SW480 (cell line): ENCODE measurements around the gene SPTBN4.
"Not testable (repeated sequence)": the region's sequence is repeated elsewhere in the genome, so short reads cannot be mapped to it uniquely, and the experiment has no call there.

Source experiments
- DNase-seq: peaks from one replicate; pipeline ENCODE4 v3.0.0-alpha.2; 2016; ENCODE audit warnings: low spot score

Gene SPTBN4

DNA sequence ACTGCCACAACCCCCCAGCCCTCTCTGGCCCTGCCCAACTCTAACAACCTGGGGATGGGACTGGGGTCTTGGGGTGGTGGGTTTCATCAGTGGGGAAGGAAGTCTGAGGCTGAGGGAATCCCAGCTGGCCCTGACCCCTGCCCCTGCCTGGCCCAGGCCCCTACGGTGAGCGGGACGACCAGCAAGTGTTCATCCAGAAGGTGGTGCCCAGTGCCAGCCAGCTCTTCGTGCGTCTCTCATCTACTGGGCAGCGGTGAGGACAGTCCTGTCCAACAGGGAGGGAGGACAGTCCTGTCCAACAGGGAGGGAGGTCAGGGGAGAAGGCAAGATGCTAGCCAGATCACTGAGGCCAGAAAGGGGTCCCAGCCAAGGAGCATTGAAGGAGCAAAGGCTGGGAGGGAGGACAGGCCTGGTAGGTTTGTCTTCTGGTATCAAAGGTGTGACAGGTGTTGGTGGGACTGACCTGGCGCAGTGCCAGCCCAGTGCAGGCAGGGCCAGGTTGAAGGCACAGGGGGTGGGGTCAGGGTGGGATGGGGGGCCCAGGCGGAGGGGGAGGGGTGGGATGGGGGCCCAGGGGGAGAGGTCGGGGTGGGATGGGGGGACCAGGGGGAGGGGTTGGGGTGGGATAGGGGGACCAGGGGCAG lies 122.2 kb downstream of the SPTBN4 start:
- DNase-seq = no peak

DNA sequence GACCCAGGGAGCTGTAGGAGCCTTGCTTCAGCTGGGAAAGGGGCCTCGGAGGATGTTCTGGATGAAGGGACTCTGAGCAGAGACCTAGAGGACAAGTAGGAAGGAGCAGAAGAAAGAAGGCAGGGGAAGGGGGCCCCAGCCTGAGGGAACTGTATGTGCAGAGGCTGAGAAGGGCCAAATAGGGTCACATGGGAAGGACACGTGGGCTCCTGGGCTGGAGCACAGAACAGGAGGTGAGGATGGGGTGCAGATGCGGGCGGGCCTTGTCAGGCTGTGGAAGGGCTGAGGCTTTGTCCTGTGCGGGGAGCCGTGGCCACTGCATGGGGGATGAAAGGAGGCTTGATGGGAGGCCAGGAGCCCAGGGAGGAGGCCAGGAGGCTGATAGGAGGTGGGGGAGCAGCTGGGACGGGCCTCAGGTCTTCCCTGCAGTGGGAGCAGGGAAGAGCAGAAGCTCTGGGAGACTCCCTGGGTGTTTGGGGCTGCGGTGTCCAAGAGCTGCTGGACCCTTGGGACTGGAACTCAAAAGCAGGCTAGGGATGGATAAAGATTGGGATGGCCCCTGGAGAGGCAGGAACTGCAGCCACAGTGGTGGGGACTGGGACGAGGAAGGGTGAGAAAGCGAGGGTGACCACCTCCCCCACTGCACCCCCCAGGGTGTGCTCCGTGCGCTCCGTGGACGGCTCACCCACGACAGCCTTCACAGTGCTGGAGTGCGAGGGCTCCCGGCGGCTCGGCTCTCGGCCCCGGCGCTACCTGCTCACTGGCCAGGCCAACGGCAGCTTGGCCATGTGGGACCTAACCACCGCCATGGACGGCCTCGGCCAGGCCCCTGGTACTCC lies 123.0 kb downstream of the SPTBN4 start:
- no peak for DNase-seq

- no peak for DNase-seq
Measured at GRCh38 chr19:40590464-40591265, 123.9 kb downstream of the SPTBN4 start.

DNA sequence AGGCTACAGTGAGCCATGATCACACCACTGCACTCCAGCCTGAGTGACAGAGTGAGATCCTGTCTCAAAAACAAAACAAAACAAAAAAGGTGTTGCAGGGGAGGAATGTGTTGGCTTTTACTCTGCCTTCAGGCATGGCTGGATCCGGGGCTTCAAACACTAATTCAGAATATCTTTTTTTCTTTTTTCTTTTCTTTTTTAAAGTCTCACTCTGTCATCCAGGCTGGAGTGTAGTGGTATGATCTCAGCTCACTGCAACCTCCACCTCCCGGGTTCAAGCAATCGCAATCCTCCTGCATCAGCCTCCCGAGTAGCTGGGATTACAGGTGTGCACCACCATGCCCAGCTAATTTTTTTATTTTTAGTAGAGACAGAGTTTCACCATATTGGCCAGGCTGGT lies 124.9 kb downstream of the SPTBN4 start:
- DNase-seq = not testable (repeated sequence)

- DNase-seq = peak; percentile 75
Measured at GRCh38 chr19:40592170-40592569, 125.4 kb downstream of the SPTBN4 start.

DNA sequence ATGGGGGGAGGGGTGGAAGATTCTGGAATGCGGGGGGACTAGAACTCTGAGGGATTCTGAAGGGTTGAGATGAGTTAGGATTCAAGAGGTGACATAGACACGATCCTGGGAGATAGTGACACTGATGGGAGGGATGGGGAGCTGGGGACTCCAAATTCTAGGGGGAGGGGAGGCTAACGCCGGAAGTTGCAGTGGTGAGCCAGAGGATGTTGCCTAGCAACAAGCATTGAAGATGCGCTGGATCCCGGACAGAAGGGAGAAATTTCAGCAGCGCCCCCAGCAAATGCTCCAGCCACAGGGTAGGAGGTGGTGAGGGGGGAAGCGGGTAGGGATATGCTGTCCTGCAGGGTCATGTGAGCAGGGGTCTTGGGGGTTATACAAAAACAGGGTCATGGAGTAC lies 127.5 kb downstream of the SPTBN4 start:
- DNase-seq = no peak

GRCh38 chr19:40594657-40595091 lies 127.9 kb downstream of the SPTBN4 start:
- peak; percentile 73 for DNase-seq

DNA sequence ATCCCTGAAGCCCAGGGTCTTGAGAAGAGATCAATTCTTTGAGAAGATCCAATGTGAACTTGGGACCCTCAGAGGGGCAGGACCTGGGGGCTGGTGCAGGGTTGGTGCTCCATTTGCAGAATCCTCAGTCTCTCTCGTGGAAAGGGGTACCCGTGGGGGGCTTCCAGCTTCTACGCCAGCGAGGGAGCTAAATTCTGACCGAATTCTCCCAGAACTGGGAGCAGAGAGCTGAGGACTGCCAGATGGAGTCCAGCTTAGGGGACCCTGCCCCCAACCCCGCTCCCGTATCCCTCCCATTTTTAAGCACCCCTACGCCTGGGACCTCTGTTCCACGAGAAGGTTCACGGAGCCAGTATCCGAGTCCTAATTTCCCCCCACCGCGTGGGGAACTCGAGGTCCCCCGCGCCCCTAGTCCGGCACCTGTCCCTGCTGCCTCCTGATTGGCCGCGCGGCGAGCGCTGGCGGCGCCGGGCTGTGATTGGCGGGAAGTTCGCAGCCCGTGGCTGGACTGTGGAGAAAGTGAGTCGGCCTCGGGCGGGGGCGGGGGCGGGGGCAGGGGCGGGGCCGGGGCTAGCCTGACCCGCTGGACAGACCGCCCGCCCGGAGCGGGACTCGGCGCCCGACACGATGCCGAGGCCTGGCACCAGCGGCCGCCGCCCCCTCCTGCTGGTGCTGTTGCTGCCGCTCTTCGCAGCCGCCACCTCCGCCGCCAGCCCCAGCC lies 130.0 kb downstream of the SPTBN4 start:
- peak; percentile 54 for DNase-seq

- DNase-seq = no peak
Measured at GRCh38 chr19:40597329-40597838, 130.6 kb downstream of the SPTBN4 start.

- peak; percentile 91 for DNase-seq
Measured at GRCh38 chr19:40598121-40598917, 131.5 kb downstream of the SPTBN4 start.

GRCh38 chr19:40598918-40599307 lies 132.1 kb downstream of the SPTBN4 start:
- no peak for DNase-seq

GRCh38 chr19:40599331-40599901 lies 132.6 kb downstream of the SPTBN4 start:
- peak; percentile 61 for DNase-seq

DNA sequence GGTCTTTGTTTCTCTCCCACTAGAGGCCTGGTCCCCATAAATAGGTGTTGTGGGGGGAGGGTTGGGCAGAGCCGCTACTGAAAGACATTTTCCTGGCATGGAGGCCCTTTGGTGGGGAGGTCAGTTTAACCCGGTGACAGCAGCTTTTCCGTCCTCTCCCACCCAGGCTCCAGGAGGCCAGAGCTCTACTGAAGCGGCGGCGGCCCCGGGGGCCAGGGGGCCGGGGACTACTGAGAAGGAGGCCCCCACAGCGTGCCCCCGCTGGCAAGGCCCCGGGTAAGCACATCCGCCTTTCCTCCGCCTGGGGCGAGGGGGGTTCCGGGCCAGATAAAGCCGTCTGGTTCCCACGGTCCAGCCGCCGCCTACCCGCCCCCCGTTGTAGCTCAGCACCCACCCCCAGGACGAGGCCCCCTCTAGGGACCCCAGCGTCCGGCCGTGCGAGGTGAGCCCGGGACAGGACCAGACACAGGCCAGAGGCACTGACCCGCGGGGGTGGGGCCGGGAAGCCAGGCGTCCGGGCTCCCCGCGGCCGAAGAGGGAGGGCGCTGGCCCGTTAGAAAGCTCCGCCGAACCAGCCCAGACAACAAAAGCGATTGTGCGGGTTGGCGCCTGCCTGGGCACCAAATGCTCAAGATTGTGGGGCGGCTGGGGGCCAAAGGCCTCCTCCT lies 133.2 kb downstream of the SPTBN4 start:
- DNase-seq = no peak

GRCh38 chr19:40600570-40601133 lies 133.9 kb downstream of the SPTBN4 start:
- no peak for DNase-seq

DNA sequence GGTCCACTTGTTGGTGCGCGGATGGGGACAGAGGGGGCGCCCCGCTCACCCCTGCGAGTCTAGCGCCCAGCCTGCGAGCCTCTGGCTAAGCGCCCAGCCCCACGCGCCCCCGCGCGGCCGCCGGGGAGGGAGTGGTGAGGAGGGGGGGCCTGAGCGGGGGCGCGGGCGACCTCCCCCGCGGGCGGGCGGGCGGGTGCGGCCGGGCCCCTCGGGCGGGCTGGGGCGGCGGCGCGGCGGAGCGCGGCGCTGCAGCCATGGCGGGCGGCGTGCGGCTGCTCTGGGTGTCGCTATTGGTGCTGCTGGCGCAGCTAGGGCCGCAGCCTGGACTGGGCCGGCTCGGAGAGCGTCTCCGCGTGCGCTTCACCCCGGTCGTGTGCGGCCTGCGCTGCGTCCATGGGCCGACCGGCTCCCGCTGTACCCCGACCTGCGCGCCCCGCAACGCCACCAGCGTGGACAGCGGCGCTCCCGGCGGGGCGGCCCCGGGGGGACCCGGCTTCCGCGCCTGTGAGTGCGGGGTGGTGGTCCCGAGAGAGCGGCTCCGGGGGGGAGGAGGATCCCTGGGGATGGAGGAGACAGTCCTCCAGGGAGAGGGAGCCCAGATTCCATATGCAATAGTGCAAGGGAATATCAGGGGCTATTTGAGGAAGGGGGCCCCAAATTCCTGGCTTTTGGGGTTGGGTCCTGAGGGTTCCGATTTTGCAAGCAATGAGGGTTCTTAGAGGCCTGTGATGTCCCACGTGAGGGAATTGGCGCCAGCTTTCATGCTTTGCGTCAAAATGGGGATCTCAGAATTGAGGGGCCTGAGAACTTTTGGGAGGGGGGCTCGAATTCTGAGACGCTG lies 134.6 kb downstream of the SPTBN4 start, which contains the start of gene LTBP4:
TSS of gene LTBP4 (plus strand) at position 236 of the 841 bp plus-strand sequence. CDS start at position 255, 19 bp downstream.
- DNase-seq = peak; percentile 59

DNA sequence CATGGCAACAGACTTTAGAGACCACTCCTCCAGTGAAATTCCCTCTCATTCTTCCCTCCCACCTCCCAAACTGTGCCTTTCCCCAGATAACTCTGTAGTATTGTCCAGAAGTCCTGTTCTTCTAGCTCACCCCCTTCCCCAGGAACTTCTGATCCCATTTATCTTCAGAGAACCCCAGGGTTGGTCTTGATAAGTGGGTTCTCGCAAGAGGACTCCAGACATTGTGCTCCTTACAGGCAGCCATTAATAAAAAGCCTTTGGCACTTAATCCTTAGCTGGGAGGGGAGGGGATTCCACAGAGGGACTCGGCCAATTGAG lies 136.2 kb downstream of the SPTBN4 start:
- no peak for DNase-seq

GRCh38 chr19:40603389-40604170 lies 136.8 kb downstream of the SPTBN4 start:
- peak; percentile 100 for DNase-seq

DNA sequence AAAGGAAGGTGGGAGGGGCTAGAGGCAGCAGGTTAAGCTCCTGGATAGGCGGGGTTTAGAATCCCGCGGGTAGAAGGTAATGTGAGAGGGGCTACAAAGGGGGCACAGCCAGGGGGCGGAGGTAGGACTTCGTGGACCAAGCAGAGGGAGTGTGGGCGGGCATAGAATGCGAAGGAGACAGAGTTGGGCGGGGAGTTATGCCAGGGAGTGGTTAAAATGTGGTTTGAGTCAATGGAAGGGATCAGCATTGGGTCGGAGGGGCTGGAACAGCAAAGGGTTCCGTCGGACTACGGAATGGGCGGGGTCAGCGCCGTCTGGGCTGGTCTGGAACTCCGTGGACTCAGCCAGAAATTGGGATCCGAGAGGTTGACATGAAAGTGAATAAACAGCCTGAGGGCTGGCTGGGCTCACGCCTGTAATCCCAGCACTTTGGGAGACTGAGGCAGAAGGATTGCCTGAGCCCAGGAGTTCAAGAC lies 137.4 kb downstream of the SPTBN4 start:
- no peak for DNase-seq
